HepG2 (cell line): ENCODE results near the gene TAT. TPM values are rescaled to one million over a fixed set of nuclear protein-coding genes. Genes with fewer than 3 reads are reported as not detected.

Source experiments
- CBX5 ChIP-seq: sonication (generic); formaldehyde crosslinking; IDR thresholded peaks from 2 replicates; pipeline ENCODE4 v1.4.0; 2020; ENCODE audit warnings: missing genetic modification reagents, borderline replicate concordance
- CHCHD3 ChIP-seq: sonication (generic); formaldehyde crosslinking; IDR thresholded peaks from 2 replicates; pipeline ENCODE4 v1.8.0; 2022; ENCODE audit warnings: mild to moderate bottlenecking, missing genetic modification reagents, moderate library complexity
- GTF3A ChIP-seq: sonication (generic); formaldehyde crosslinking; conservative IDR thresholded peaks from 2 replicates; pipeline ENCODE4 v1.4.0; 2020; ENCODE audit warnings: mild to moderate bottlenecking, missing genetic modification reagents
- LCORL ChIP-seq, 2 experiments: fragments of 450-650 bp in 1 of 2; sonication (generic) in 1 of 2; formaldehyde crosslinking in 1 of 2; IDR thresholded peaks; 2 replicates each; pipeline versions ENCODE4 v1.5.0 to v1.6.1; 2017 to 2020; ENCODE audit warnings: antibody characterized with exemption in 1 of 2, missing genetic modification reagents in 1 of 2
- MYNN ChIP-seq: sonication (generic); formaldehyde crosslinking; IDR thresholded peaks from 2 replicates; pipeline ENCODE4 v1.4.0; 2020; ENCODE audit warnings: mild to moderate bottlenecking, low read depth, missing genetic modification reagents
- NONO ChIP-seq, 2 experiments: fragments of 450-650 bp in 1 of 2; sonication (generic) in 1 of 2; formaldehyde crosslinking in 1 of 2; IDR thresholded peaks in 1 of 2; conservative IDR thresholded peaks in 1 of 2; 2 replicates each; pipeline versions ENCODE4 v1.6.1 to v1.8.0; 2017 to 2022; ENCODE audit warnings: mild to moderate bottlenecking in 1 of 2, missing genetic modification reagents in 1 of 2, moderate library complexity in 1 of 2
- REL ChIP-seq: sonication (generic); formaldehyde crosslinking; conservative IDR thresholded peaks from 2 replicates; pipeline ENCODE4 v1.8.0; 2022; ENCODE audit warnings: mild to moderate bottlenecking, missing genetic modification reagents, moderate library complexity
- SP5 ChIP-seq: IDR thresholded peaks from 2 replicates; pipeline ENCODE4 v1.6.1; 2016; ENCODE audit warnings: low read depth, borderline replicate concordance
- TAF15 ChIP-seq: fragments of 200-400 bp; formaldehyde crosslinking; IDR thresholded peaks from one replicate; pipeline ENCODE4 v1.6.1; 2018; ENCODE audit warnings: mild to moderate bottlenecking, low read depth, low read length; ENCODE audit not compliant: poor library complexity, severe bottlenecking
- TBL1XR1 ChIP-seq: fragments of 150-350 bp; IDR thresholded peaks from 2 replicates; pipeline ENCODE4 v1.6.1; 2014; ENCODE audit warnings: borderline replicate concordance, low read length; ENCODE audit not compliant: partially characterized antibody
- TOE1 ChIP-seq: sonication (generic); formaldehyde crosslinking; IDR thresholded peaks from 2 replicates; pipeline ENCODE4 v1.4.0; 2020; ENCODE audit warnings: mild to moderate bottlenecking, missing genetic modification reagents
- YEATS4 ChIP-seq: sonication (generic); formaldehyde crosslinking; IDR thresholded peaks from 2 replicates; pipeline ENCODE4 v1.4.0; 2020; ENCODE audit warnings: missing genetic modification reagents, borderline replicate concordance
- ZFP1 ChIP-seq: IDR thresholded peaks from 2 replicates; pipeline ENCODE4 v1.6.1; 2016
- ZFX ChIP-seq: sonication (generic); formaldehyde crosslinking; IDR thresholded peaks from 2 replicates; pipeline ENCODE4 v1.4.0; 2020; ENCODE audit warnings: mild to moderate bottlenecking, low read depth, missing genetic modification reagents, moderate library complexity
- ZNF567 ChIP-seq: sonication (generic); formaldehyde crosslinking; IDR thresholded peaks from 2 replicates; pipeline ENCODE4 v1.8.1; 2023; ENCODE audit warnings: mild to moderate bottlenecking, missing genetic modification reagents, borderline replicate concordance
- polyA plus RNA-seq, 8 experiments: library from polyadenylated mRNA; depleted of rRNA in 3 of 8; stranded (reverse) in 7 of 8; unstranded in 1 of 8; fragments of >200 nt; fragmentation: Illumina TruSeq in 4 of 8; extraction: Trizol in 4 of 8; gene quantifications; 2 replicates each; pipeline versions ENCODE4 v1.2.1 to v1.2.3, GENCODE V29; 2011 to 2016; ENCODE audit warnings: low read depth in 4 of 8, missing spikeins in 1 of 8, mixed read lengths in 1 of 8; ENCODE audit not compliant: insufficient read depth in 1 of 8
- total RNA-seq, 5 experiments: library from RNA; depleted of rRNA; stranded (reverse); fragments of >200 nt; fragmentation: Illumina TruSeq; extraction: Trizol; gene quantifications; 2 replicates each; pipeline ENCODE4 v1.2.3, GENCODE V29; 2016; ENCODE audit warnings: low read depth in 1 of 5
- TF ChIP-seq, protein P1 (sequence below): sonication (generic); formaldehyde crosslinking; conservative IDR thresholded peaks from 2 replicates; pipeline ENCODE4 v1.4.0; 2020; ENCODE audit warnings: mild to moderate bottlenecking, missing genetic modification reagents, moderate library complexity
- TF ChIP-seq, protein P2 (sequence below): sonication (generic); formaldehyde crosslinking; IDR thresholded peaks from 2 replicates; pipeline ENCODE4 v1.5.0; 2020; ENCODE audit warnings: missing genetic modification reagents
- TF ChIP-seq, protein P3 (sequence below): sonication (generic); formaldehyde crosslinking; IDR thresholded peaks from 2 replicates; pipeline ENCODE4 v1.4.0; 2020; ENCODE audit warnings: missing genetic modification reagents, mild to moderate bottlenecking, borderline replicate concordance

The TAT gene
- total and polyA plus RNA-seq, 2 of the 13 experiments (the other 11 are each of a cell fraction or from before 2014, with no cell fraction given): 1.6 to 5.8 TPM

- TF ChIP-seq, protein P1, sequence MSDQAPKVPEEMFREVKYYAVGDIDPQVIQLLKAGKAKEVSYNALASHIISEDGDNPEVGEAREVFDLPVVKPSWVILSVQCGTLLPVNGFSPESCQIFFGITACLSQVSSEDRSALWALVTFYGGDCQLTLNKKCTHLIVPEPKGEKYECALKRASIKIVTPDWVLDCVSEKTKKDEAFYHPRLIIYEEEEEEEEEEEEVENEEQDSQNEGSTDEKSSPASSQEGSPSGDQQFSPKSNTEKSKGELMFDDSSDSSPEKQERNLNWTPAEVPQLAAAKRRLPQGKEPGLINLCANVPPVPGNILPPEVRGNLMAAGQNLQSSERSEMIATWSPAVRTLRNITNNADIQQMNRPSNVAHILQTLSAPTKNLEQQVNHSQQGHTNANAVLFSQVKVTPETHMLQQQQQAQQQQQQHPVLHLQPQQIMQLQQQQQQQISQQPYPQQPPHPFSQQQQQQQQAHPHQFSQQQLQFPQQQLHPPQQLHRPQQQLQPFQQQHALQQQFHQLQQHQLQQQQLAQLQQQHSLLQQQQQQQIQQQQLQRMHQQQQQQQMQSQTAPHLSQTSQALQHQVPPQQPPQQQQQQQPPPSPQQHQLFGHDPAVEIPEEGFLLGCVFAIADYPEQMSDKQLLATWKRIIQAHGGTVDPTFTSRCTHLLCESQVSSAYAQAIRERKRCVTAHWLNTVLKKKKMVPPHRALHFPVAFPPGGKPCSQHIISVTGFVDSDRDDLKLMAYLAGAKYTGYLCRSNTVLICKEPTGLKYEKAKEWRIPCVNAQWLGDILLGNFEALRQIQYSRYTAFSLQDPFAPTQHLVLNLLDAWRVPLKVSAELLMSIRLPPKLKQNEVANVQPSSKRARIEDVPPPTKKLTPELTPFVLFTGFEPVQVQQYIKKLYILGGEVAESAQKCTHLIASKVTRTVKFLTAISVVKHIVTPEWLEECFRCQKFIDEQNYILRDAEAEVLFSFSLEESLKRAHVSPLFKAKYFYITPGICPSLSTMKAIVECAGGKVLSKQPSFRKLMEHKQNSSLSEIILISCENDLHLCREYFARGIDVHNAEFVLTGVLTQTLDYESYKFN (CRISPR knock-in tag): peak; percentile 93
- TF ChIP-seq NONO (IDR thresholded peaks at IDR 0.05): no peak
- TF ChIP-seq NONO (CRISPR knock-in tag; conservative IDR thresholded peaks at IDR 0.05): no peak
- TF ChIP-seq, protein P2, sequence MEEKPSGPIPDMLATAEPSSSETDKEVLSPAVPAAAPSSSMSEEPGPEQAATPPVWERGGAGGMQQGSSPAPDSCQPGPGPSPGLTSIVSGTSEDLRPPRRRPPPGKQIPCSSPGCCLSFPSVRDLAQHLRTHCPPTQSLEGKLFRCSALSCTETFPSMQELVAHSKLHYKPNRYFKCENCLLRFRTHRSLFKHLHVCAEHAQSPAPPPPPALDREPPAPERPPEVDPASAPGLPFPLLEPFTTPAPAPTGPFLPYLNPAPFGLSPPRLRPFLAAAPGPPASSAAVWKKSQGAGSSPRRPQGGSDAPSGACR (CRISPR knock-in tag): no peak
- TF ChIP-seq REL (CRISPR knock-in tag): no peak
- TF ChIP-seq MYNN (CRISPR knock-in tag): no peak
- 0 out of 2 replicates have a peak, but pooled peaks have one; percentile 18 for TF ChIP-seq YEATS4 (CRISPR knock-in tag)
- no peak for TF ChIP-seq LCORL (IDR thresholded peaks at IDR 0.05)
- TF ChIP-seq LCORL (CRISPR knock-in tag; IDR thresholded peaks at IDR 0.05): 0 out of 2 replicates have a peak, but pooled peaks have one; percentile 32
- TF ChIP-seq, protein P3, sequence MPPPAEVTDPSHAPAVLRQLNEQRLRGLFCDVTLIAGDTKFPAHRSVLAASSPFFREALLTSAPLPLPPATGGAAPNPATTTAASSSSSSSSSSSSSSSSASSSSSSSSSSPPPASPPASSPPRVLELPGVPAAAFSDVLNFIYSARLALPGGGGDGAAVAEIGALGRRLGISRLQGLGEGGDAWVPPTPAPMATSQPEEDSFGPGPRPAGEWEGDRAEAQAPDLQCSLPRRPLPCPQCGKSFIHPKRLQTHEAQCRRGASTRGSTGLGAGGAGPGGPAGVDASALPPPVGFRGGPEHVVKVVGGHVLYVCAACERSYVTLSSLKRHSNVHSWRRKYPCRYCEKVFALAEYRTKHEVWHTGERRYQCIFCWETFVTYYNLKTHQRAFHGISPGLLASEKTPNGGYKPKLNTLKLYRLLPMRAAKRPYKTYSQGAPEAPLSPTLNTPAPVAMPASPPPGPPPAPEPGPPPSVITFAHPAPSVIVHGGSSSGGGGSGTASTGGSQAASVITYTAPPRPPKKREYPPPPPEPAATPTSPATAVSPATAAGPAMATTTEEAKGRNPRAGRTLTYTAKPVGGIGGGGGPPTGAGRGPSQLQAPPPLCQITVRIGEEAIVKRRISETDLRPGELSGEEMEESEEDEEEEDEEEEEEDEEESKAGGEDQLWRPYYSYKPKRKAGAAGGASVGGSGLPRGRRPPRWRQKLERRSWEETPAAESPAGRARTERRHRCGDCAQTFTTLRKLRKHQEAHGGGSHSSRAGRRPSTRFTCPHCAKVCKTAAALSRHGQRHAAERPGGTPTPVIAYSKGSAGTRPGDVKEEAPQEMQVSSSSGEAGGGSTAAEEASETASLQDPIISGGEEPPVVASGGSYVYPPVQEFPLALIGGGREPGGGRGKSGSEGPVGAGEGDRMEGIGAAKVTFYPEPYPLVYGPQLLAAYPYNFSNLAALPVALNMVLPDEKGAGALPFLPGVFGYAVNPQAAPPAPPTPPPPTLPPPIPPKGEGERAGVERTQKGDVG (CRISPR knock-in tag): no peak
- TF ChIP-seq ZNF567 (CRISPR knock-in tag): no peak
- no peak for TF ChIP-seq TAF15
- no peak for TF ChIP-seq ZFX (CRISPR knock-in tag)
- no peak for TF ChIP-seq CHCHD3 (CRISPR knock-in tag)
- no peak for TF ChIP-seq TBL1XR1
- no peak for TF ChIP-seq GTF3A
- TF ChIP-seq ZFP1 (CRISPR knock-in tag): no peak
- TF ChIP-seq SP5: peak; percentile 12; the same call in 1 of the 2 replicates
- TF ChIP-seq CBX5 (CRISPR knock-in tag): no peak
- TF ChIP-seq TOE1 (CRISPR knock-in tag): 0 out of 2 replicates have a peak, but pooled peaks have one; percentile 54
Measured at GRCh38 chr16:71585318-71585703, 8.4 kb upstream of the TAT start (continued).
